HG03108 (cell line): ENCODE data around the gene NEUROD1.
A peak's percentile ranks its signal among the peaks of the same experiment; 100 is the strongest.
"Not testable (repeated sequence)": the region's sequence is repeated elsewhere in the genome, so short reads cannot be mapped to it uniquely, and the experiment has no call there.

ENCODE experiments used
- ATAC-seq: cut with Tn5 transposase; IDR thresholded peaks from one replicate; pipeline ENCODE4 v1.9.1; 2021; ENCODE audit warnings: moderate library complexity; ENCODE audit not compliant: unreplicated experiment

Gene NEUROD1

DNA sequence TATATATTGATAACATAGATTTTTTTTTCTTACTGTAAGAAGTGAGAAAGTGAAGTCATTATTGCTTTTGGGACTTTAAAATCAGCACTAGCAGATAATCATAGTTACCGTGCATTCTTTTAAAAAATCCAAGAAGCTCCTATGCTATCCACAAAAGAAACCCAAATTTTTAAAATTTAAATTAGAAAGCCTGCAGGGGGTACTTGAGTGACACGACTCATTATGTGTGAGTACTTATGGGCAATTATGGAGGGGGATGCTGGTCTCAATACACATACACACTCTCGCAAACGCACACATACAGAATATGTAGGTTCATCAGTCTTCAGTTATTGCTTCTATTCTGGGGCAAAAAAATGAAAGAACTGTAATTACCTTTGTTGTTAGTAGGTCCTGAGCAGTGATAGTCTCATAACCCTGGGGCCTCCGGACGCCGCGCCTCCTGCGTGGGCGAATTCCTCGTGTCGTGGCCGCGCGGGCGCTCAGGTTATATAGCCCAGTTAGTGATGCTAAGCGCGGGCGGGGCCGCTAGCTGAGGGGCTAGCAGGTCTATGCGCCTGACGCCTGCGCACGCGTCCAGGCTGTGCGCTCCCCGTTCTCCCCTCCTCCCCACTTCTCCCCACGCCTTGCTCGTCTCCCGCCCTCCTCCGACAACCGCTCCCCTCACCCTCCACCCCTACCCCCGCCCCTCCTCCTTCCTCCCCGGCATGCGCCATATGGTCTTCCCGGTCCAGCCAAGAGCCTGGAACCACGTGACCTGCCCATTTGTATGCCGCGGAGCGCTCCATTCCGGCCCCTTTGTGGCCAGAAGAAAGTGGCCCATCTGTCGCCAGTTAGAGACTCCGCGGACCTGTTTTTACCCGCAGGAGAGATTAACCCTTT lies at the start of gene NEUROD1:
NEUROD1 (minus strand) TSS at position 463 of the 882 bp plus-strand sequence. CDS start 1,657 bp downstream, outside the sequence.
- no peak for ATAC-seq

DNA sequence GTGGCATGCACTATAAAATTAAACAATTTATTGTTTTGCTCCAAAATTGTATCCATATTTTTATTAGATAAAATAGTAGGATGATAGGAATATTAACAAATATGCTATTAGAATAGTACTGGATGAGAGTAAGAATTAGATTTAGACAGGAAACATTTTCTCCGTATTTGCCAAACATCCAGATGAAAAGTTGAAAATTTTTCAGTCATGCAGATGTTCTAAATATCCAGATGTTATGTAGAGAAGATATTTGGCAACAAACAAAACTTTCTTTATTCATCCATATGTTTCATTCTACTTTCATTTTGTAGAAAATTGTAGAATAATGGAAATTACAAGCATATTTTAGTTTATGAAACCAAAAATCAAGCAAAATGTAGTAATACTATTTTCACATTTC lies 45.2 kb upstream of the NEUROD1 start:
- no peak for ATAC-seq

DNA sequence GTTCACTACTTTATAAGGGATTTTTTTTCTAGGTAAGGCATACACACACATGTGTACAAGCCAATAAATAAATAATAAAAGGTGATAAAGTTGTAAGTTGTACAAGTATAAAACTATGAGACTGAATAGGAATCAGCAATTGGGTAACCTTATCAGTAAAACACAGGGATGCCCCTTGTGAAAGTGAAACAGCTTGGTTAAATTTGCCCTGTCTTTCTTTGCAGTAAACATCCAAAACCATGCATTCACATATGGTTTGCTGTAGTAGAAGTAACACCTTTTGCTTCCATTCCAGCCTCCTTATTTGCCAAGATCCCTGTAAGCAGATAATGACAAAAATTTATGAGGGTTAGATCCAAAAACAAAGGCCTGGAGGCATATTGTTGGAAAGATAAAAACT lies 44.3 kb upstream of the NEUROD1 start:
- ATAC-seq: no peak

DNA sequence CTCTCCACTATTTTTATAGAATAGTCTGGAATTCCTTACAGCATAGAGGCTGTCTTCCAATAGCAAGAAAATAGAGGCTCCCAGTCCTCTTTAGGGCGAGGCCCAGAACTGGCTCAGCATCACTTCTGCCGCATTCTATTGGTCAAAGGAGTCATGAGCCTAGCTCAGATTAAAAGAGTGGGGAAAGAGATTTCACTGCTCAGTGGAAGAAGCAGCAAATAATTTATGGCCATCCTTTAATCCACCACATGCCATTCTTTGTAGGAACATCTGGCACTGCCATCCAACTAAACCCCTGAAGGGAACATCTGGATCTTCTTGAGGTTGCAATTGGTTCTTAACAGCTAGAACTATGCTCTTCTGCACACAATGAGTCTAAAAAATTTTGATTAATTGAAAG lies 43.4 kb upstream of the NEUROD1 start:
- ATAC-seq: no peak

DNA sequence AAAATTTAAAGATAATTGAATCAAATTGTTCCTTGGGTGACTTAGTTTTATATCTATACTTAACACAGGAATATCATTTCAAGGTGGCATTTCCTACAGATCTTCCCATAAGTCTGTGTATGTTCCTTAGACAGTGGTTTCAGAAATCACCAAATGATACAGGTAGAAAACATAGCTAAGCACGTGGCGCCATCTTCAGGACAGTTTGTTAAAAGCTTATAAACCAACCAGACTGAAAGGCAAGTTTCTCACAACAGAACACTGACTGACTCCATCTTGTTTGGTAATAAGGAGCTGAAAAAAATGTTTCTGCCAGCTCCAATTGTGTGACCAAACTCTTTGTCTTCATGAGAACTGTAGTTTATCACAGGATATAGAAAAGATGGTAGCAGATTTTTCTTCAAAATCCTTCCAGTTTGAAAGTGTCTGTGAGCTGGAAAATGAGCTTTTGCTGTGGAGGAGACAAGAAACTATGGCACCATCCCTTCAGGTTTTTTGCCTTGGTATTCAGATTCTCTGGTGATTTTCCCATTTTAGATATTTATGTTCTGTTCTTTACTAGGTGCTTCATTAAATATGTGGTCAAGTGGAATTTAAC lies 34.8 kb upstream of the NEUROD1 start:
- peak; percentile 80 for ATAC-seq

DNA sequence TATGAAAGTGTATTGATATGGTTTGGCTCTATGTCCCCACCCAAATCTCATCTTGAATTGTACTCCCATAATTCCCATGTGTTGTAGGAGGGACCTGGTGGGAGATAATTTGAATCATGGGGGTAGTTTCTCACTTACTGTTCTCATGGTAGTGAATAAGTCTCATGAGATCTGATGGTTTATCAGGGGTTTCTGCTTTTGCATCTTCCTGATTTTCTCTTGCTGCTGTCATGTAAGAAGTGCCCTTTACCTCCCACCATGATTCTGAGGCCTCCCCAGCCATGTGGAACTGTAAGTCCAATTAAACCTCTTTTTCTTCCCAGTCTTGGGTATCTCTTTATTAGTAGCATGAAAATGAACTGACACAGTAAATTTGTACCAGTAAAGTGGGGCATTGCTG lies 30.7 kb upstream of the NEUROD1 start:
- not testable (repeated sequence) for ATAC-seq

DNA sequence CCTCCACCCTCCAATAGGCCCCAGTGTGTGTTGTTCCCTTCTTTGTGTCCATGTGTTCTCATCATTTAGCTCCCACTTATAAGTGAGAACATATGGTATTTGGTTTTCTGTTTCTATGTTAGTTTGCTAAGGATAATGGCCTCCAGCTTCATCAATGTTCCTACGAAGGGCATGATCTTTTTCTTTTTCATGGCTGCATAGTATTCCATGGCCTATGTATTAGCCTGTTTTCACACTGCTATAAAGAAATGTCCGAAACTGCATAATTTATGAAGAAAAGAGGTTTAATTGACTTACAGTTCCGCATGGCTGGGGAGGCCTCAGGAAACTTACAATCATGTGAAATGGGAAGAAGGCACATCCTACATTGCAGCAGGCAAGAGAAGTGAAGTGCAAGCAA lies 22.2 kb upstream of the NEUROD1 start:
- ATAC-seq: not testable (repeated sequence)

DNA sequence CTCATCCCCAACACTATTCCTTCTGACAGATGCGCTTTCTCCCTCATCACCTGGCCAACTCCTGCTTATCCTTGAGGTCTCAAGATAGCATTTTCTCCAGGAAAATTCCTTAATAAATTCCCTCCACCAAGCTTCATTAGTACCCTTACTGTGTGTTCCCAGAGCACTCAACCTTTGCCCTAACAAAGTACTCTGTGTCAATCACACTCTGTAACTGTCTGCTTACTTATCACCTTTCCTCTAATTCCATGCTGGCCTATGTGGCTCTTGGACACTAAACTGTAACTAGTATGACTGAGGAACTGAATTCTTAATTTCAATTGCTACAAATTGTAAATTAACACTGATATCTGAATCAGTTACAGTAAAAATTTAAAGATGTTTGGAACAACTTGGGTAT lies 17.9 kb upstream of the NEUROD1 start:
- ATAC-seq: no peak

DNA sequence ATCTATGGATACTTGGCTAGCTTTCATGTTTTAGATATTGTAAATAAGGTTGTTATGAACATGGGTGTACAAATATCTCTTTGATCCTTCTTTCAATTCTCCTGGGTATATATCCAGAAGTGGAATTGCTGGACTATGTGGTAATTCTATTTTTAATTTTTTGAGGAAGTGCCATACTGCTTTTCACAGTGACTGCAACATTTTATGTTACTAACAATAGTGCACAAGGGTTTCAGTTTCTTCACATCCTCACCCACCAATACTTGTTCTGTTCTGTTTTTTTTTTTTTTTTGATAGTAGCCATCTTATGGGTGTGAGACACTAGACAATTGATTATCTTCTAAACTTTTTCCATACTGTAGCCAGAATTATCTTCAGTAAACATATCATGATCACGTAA lies 17.3 kb upstream of the NEUROD1 start:
- no peak for ATAC-seq

DNA sequence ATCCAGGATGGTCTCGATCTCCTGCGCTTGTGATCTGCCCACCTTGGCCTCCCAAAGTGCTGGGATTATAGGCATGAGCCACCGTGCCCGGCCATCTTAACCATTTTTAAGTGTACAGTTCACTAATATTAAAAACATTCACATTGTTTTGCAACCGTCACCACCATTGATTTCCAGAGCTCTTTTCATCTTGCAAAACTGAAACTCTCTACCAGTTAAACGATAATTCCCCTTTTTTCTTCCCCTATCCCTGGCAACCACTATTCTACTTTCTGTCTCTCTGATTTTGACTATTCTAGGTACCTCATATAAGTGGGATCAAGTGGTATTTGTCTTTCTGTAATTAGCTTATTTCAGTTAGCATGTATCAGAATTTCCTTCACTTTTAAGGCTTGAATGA lies 16.8 kb upstream of the NEUROD1 start:
- no peak for ATAC-seq

DNA sequence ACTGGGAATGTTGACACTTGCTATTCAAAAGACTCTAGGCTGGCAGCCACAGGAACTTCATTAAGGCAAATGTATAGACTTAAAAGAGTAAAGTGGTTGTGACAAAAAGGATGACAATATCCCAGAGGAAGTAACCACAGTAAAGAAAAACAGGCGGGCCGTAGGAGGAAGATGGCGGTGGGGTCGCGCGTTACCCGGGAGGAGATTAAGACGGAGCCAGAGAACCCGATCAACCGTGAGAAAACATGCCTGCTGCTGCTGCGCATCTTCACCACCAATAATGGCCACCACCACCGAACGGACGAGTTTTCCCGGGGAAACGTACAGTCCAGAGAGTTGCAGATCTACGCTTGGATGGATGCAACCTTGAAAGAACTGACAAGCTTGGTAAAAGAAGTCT lies 14.0 kb upstream of the NEUROD1 start:
- no peak for ATAC-seq

DNA sequence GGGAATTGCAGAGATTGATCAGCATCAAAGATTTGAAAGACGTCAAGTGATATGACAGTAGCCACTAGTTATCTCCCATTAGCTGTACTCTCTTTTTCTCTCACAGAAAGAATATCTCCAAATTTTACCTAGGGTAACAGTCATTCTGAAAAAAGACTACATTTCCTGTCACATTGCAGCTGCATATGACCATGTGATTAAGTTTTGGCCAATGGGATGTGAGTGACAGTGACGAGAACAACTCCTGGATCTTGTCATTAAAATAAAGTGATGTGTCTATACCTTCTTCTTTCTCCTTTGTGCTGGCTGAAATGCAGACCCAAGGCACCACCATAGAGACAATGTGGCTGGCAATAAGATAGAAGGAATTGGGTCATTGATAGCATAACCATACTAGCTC lies 10.5 kb upstream of the NEUROD1 start:
- no peak for ATAC-seq

DNA sequence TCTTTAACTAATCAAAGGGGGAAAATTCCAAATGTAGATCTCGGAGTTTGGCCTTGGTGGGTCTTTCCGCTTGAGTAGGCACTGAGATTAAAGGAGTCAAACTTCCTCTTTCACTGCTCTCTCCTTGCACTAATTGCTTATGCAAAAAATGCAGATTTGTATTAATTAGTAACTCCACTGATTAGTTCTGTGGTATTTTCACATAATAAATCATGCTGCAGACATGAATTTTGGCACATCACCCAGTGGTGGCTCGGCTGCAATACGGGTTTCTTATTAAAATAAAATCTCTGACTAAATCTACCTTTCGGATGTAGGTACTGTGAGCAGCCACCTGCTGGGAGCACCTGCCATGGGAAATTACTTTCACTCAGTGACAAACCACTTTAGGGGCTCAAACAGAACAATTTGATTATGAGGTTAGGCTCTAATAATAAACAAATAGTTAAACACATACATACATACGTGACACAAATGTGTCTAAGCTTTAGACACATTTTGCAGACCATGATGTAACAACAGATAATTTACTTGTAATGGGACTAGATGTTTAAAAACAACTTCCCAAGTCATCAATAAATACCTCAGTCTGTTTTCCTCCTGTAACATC lies 6.4 kb upstream of the NEUROD1 start:
- no peak for ATAC-seq

DNA sequence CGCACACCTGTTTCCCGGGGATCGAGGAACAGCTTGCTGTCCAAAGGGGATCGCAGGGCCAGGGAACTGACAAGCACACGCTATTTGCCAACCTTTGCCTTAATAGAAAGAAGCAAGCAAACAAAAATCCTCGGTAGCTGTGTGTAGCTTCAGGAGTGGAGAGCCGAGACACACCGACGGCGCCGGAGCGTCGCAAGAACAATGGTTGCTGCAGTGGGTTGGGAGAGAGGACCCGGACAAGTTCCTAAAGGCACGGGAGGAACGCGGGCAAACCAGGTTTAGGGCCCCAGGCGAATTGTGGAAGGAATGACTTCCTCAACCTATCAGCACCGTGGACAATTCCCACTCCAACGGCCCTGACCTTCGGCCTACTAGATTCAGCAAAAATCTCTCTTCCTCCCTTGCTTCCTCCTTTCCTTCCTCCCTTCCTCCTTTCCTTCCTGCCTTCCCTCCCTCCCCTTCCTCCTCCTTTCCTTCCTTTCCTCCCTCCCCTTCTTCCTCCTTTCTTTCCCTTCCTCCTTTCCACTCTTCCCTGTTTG lies 4.9 kb upstream of the NEUROD1 start:
- ATAC-seq: no peak

DNA sequence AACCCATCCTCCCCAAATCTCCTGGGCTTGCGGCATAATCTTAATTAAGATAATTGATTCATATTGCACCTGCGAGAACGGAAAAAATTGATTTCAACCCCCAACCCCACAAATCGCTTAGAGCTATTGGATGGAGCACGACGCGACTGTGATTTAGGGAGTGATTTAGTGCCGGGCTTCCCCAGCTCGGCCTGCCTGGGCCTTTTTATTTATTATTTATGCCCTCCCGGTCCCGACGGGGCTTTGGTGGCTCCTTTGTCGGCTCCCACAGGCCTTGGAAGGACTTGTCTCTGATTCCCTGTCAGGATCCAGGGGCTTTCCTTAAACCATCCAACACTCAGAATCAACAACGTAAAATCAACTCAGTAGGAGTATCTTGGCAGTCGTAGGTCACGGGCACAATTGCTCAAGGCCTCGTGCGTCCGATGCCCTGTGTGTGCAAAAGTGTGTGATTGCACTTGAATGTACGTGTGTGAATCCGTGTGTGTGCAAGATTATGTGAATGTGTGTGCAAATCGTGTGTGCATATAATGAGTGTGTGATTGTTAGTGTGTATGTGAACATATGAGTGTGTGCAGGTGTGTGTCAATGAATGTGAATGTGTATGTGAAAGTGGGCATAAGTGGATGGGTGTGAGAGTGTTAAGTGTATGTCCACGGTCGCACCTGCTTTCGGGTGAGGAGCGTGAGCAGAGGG lies 4.3 kb upstream of the NEUROD1 start:
- ATAC-seq: no peak

DNA sequence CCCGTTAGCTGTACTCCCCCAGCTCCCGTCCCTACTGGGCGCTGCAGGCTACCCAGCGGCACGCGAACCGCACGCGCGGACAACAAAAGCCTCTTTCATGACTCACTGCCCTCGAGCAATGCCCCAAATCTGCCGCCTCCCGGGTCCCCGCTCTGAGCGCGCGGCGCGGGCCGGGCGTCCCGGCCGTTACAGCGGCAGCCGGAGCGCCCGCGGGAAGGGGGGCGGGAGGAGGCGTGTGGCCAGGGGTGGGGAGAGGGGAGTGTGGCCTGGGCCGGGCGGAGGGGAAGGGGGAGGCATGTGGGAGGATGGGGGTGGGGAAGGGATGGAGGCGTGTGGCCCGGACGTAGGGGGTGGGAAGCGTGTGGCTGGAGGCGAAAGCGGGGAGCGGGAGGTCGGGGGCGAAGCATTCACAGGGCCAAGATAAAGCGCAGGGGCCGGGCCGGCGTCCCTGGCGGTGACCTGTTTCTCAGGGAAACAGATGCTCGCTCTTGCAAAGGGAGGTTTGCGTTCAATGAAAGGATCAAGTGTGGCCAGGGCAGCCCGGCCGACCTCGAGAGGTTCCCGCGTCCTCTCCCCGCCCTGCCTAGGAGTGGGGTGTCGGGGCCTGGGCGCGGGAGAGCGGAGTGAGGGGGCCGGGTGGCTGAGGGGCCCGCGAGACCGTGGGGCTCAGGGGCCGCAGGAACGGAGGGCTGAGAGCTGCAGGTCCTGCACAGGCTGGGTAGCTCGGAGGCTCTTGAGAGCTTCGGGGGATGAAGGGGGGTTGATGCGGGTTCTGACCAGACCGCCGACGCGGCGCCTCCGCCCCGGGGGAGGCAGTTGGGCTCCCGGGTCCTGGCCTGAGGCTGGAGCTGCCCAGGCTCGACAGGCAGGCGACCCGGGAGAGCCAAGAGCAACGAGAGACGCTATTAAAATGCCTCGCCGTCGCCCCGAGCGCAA lies 3.5 kb upstream of the NEUROD1 start:
- no peak for ATAC-seq

DNA sequence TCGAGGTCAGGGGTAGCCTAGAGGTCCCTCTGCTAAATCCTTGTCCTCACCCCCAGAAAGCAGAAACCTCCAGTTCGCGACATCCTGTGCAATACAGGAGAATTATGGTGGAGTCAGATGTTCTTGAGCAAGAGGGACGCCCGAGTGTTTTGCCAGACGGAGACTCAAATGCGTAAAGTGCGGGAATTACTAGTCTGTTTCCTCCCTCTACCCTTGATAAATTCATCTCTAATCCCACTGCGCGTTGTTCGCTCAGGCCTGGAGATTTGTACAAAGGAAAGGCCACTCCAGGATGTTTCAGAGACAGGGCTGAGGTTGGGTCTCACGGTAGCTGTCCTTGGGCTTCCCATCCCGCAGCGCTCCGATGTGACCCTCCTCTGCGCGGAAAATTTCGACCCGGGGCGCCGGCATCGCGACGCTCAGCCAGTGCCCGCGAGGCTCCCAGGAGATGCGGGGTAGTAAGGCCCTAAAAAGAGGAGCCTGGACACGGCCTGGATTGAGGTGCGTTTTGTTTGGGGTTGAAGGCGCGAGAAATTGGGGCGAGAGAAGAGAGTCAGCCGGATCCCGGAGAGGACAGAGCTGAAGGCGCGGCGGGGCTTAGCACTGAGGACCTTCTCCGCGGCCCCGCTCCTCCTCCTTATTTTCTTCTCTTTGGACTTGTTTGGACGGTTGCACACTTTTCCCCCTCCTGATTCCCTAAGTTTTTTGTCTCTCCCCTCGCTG lies 2.6 kb upstream of the NEUROD1 start:
- ATAC-seq: no peak

DNA sequence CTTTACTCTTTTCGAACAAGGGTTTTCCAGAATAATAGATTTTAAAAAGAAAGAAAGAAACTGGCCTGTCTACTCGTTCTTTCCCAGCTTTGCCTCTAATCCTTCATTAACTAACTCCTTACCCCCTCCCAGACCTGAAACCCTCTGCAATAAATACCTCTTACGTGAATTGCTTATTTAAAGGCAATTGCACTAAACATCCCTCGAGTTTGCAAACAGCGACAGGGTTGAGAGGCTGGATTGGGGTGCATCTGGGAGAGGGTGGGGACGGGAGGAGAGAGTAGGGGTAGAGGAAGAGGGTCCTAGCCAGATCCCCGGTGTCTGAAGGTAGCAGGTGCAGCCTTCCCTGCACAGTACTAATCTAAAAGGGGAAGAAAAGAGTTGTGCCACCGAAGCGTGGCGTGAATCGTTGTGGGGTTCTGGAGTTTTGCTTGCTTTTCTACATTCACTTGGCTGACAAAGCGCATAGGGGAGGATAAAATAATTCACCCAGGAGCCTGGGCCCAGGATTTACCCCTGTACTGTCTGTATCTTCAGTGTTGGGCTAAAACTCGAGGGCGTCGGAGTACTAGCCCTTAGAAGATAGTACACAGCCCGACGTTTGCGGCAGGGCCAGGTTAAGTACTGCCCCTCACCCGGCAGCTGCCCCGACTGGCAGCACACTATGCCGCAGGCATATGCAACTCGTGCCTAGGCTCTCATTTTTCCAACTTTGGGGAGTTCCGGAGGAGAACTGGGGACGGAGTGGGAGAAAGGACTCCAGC lies 1.9 kb upstream of the NEUROD1 start:
- ATAC-seq: no peak
